Right lobe of liver (tissue), 6 donors: ENCODE measurements around the gene TMEM132D. TPM values are rescaled to one million over a fixed set of nuclear protein-coding genes. Genes with fewer than 3 reads are reported as not detected.

ENCODE experiments used
- ATAC-seq, 4 donors: fragments of 200-7000 bp; cut with Tn5 transposase; one replicate each; pipeline ENCODE4 v1.9.1; 2020; ENCODE audit warnings: mild to moderate bottlenecking in 4 of 4, moderate library complexity in 4 of 4
- DNase-seq, 3 donors: peaks; one replicate each; pipeline ENCODE4 v3.0.0-alpha.2; 2020
- H3K27ac ChIP-seq, 3 donors: fragments of 200-600 bp; one replicate each; pipeline ENCODE4 v1.8.0; 2022
- H3K27me3 ChIP-seq, 2 donors: fragments of 200-600 bp; one replicate each; pipeline ENCODE4 v1.8.0; 2022
- H3K36me3 ChIP-seq, 4 donors: fragments of 200-600 bp; sonication (generic) in 1 of 4; one replicate each; pipeline versions ENCODE4 v1.5.1 to v1.8.0; 2017 to 2022; ENCODE audit warnings: control low read depth in 1 of 4
- H3K4me1 ChIP-seq, 4 donors: fragments of 200-600 bp; sonication (generic) in 1 of 4; one replicate each; pipeline versions ENCODE4 v1.5.1 to v1.8.0; 2017 to 2022; ENCODE audit warnings: control low read depth in 1 of 4
- H3K4me3 ChIP-seq, 3 donors: fragments of 200-600 bp; one replicate each; pipeline ENCODE4 v1.8.0; 2022
- H3K9me3 ChIP-seq, 4 donors: fragments of 200-600 bp; sonication (generic) in 1 of 4; one replicate each; pipeline versions ENCODE4 v1.5.1 to v1.8.0; 2017 to 2022; ENCODE audit warnings: control low read depth in 1 of 4
- POLR2A ChIP-seq: fragments of 450-650 bp; IDR thresholded peaks from one replicate; pipeline ENCODE4 v1.6.1; 2017; ENCODE audit warnings: antibody characterized with exemption, mild to moderate bottlenecking
- WGBS: methylation state at CpG from one replicate; pipeline ENCODE4 v1.1.6; 2018; ENCODE audit warnings: low coverage, low lambda C conversion rate; ENCODE audit not compliant: insufficient coverage; ENCODE audit errors: missing lambda C conversion rate; 5-methylcytosine and 5-hydroxymethylcytosine counted together
- intact Hi-C, 2 donors: fragments of 100-400 bp; cut with DNase I; formaldehyde crosslinking; loops; one replicate each; pipeline versions ENCODE4 v1.11.2 to v1.14.1; 2022
- total RNA-seq, 6 experiments: library from RNA; depleted of rRNA in 2 of 6; stranded (reverse); fragments of >200 nt in 2 of 6; fragmentation: NEBNext Ultra II Directional in 3 of 6; extraction: Animal tissue kit (Norgen Biotek cat#: 25700) in 3 of 6; gene quantifications; one replicate each; pipeline versions ENCODE4 v1.1.0 to v1.2.4, GENCODE V29; 2016 to 2023
- TF ChIP-seq, protein P1 (sequence below), 4 donors: fragments of 200-600 bp in 3 of 4; fragments of 450-650 bp in 1 of 4; IDR thresholded peaks; one replicate each; pipeline versions ENCODE4 v1.5.1 to v1.8.0; 2016 to 2022; ENCODE audit warnings: antibody characterized with exemption in 4 of 4, mild to moderate bottlenecking in 2 of 4
- donor health status: DM: no; HTN: yes; CAD: no.
- donor health status: DM: no; HTN: no; CAD: no.
- donor health status: DM: no; HTN: no; CAD: no.
- donor health status: DM: no; HTN: yes; CAD: no.
- donor health status: DM: no; HTN: yes; CAD: no.

Gene TMEM132D
- total RNA-seq, 6 experiments from 2014 or later: 0.10 to 0.35 (median 0.33) TPM; not detected in 3

DNA sequence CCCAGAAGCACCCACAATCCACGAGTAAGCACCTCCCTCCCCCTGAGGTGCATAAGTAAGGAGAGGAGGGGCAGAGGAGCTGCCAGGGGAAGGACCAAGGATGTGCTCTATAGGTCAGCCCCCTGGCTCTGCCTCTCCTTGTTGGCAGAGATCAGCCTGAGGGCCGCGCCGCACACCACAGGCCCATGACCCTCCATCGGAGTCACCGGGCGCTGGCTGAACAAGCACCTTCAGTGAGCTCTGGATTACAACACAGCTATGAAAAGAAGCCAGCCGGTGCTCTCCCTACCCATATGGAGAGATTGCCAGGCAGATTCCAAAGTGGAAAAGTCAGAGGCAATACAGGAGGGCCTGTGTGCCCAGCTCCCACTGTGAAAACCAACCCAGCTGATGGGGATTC lies 793.2 kb downstream of the TMEM132D start:
- Histone ChIP-seq H3K9me3 (no peaks in the 10 kb centered on the region), H3K27me3 (no peaks in the 10 kb centered on the region), H3K36me3 (no peaks in the 10 kb centered on the region), H3K4me3 (no peak overlapping the region), H3K27ac (no peak overlapping the region), H3K4me1 (no peaks in the 10 kb centered on the region)
- no peak for ATAC-seq
- TF ChIP-seq, protein P1, sequence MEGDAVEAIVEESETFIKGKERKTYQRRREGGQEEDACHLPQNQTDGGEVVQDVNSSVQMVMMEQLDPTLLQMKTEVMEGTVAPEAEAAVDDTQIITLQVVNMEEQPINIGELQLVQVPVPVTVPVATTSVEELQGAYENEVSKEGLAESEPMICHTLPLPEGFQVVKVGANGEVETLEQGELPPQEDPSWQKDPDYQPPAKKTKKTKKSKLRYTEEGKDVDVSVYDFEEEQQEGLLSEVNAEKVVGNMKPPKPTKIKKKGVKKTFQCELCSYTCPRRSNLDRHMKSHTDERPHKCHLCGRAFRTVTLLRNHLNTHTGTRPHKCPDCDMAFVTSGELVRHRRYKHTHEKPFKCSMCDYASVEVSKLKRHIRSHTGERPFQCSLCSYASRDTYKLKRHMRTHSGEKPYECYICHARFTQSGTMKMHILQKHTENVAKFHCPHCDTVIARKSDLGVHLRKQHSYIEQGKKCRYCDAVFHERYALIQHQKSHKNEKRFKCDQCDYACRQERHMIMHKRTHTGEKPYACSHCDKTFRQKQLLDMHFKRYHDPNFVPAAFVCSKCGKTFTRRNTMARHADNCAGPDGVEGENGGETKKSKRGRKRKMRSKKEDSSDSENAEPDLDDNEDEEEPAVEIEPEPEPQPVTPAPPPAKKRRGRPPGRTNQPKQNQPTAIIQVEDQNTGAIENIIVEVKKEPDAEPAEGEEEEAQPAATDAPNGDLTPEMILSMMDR (IDR thresholded peaks at IDR 0.05): no peak
- intact Hi-C loops: no loop called here
- WGBS: 25% methylated on average over 1 of the region's 8 CpGs
- DNase-seq: no peak

DNA sequence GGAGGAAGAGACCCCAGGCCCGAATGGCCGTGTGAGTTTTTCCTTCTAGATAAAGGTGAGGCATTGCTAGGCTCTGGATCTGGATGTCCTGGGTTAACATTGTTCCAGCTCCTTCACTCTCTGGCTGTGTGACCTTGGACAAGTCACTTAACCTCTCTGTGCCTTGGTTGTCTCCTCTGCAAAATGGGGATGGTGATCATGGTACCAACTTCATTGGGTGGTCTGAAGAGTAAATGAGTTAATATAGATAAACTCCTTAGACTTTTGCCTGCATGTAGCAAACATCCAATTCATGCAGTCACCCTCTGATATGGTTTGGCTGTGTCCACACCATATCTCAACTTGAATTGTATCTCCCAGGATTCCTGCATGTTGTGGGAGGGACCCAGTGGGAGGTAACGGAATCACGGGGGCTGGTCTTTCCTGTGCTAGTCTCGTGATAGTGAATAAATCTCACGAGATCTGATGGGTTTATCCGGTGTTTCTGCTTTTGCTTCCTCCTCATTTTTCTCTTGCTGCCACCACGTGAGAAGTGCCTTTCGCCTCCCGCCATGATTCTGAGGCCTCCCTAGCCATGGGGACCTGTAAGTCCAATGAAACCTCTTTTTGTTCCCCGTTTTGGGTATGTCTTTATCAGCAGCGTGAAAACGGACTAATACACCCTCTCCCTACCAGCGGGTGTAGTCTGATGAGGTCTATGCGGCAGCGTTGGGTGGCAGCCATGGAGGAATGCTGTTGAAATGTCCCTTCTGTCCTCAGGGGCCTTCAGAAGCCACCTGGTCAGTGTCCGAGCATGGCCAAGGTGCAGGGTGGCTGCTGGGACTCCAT lies 794.4 kb downstream of the TMEM132D start:
- Histone ChIP-seq H3K36me3 (no peaks in the 10 kb centered on the region), H3K9me3 (no peaks in the 10 kb centered on the region), H3K4me1 (no peaks in the 10 kb centered on the region), H3K27ac (no peak overlapping the region), H3K27me3 (no peaks in the 10 kb centered on the region), H3K4me3 (no peak overlapping the region)
- DNase-seq: no peak
- no peak for ATAC-seq
- intact Hi-C loops: no loop called here
- TF ChIP-seq, protein P1 (IDR thresholded peaks at IDR 0.05): no peak
- TF ChIP-seq POLR2A: no peak
- 73% methylated on average over 16 of the region's 17 CpGs for WGBS

DNA sequence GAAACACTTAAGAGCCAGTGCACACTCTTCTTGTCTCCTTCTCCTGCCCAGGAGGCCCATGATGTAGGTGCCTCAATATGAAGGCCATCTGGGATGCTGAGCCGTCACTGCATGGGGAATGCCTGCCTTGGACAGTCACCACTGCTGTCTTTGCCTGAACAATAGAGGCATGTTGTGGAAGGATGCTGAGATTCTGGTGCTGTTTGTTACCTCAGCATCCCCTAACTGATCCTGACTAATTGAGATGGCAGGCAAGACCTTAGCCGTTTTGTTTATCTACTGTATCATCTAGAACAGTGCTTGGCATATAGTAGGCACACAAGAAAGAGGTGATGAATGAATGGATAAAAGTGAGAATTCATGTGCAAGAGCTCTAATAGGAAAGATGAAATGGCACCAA lies 797.1 kb downstream of the TMEM132D start:
- no peak overlapping the region for H3K4me3 ChIP-seq
- intact Hi-C loops: no loop called here
- no peak overlapping the region for H3K27ac ChIP-seq
- no peaks in the 10 kb centered on the region for H3K27me3 ChIP-seq
- TF ChIP-seq, protein P1 (IDR thresholded peaks at IDR 0.05): no peak
- no peak for TF ChIP-seq POLR2A
- H3K4me1 ChIP-seq: no peaks in the 10 kb centered on the region
- H3K36me3 ChIP-seq: no peaks in the 10 kb centered on the region
- no peak for DNase-seq
- no peak for ATAC-seq
- 17% methylated on average over 1 of the region's 2 CpGs for WGBS
- H3K9me3 ChIP-seq: no peaks in the 10 kb centered on the region

DNA sequence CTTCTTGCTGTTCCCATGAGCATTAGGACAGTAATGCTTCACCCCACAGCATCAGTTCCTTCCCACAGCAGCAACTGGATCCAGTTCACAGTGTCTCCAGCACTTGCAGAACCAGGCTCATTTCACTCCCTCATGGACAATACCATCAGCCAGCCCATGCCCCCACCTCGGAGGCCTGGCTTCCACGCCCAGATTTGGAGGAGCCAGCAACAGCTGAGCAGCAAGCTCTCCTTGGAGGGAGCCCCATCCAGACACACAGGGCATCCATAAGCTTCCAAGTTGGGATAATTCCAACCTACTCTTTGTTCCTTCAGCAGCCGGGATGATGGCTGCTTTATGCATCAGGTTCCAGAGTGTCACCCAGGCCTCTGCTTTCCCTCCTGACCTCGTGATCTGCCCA lies 800.6 kb downstream of the TMEM132D start:
- no peak for ATAC-seq
- Histone ChIP-seq H3K36me3 (no peaks in the 10 kb centered on the region), H3K27ac (no peak overlapping the region), H3K4me1 (no peaks in the 10 kb centered on the region), H3K27me3 (no peaks in the 10 kb centered on the region), H3K9me3 (no peaks in the 10 kb centered on the region), H3K4me3 (no peak overlapping the region)
- no peak for TF ChIP-seq POLR2A
- TF ChIP-seq, protein P1 (IDR thresholded peaks at IDR 0.05): no peak
- intact Hi-C loops: no loop called here
- 59% methylated on average over 4 of the region's 4 CpGs for WGBS
- DNase-seq: no peak
